HG02759 (cell line): ENCODE results near the gene PRODH2.
"Not testable (repeated sequence)": the region's sequence is repeated elsewhere in the genome, so short reads cannot be mapped to it uniquely, and the experiment has no call there.

ENCODE experiments used
- ATAC-seq: cut with Tn5 transposase; IDR thresholded peaks from one replicate; pipeline ENCODE4 v1.9.1; 2021; ENCODE audit warnings: mild to moderate bottlenecking, moderate library complexity; ENCODE audit not compliant: unreplicated experiment

PRODH2 gene

GRCh38 chr19:35844482-35845214, 32.0 kb upstream of the PRODH2 start:
- no peak for ATAC-seq

- no peak for ATAC-seq
Observed at GRCh38 chr19:35843676-35844481, 31.2 kb upstream of the PRODH2 start.

- ATAC-seq, result no peak
Observed at GRCh38 chr19:35842666-35843272, 30.1 kb upstream of the PRODH2 start.

GRCh38 chr19:35841961-35842595, 29.4 kb upstream of the PRODH2 start:
- no peak for ATAC-seq

GRCh38 chr19:35836096-35836495, 23.5 kb upstream of the PRODH2 start:
- not testable (repeated sequence) for ATAC-seq

GRCh38 chr19:35833972-35834371, 21.3 kb upstream of the PRODH2 start:
- ATAC-seq, result no peak

GRCh38 chr19:35832054-35832453, 19.4 kb upstream of the PRODH2 start:
- no peak for ATAC-seq

GRCh38 chr19:35830986-35831385, 18.3 kb upstream of the PRODH2 start:
- ATAC-seq, result no peak

GRCh38 chr19:35828692-35829301, 16.2 kb upstream of the PRODH2 start:
- no peak for ATAC-seq

- ATAC-seq, result no peak
Observed at GRCh38 chr19:35824150-35824549, 11.5 kb upstream of the PRODH2 start.

- no peak for ATAC-seq
Observed at GRCh38 chr19:35822579-35822978, 9.9 kb upstream of the PRODH2 start.

- ATAC-seq, result no peak
Observed at GRCh38 chr19:35818445-35818844, 5.8 kb upstream of the PRODH2 start.

- ATAC-seq, result no peak
Observed at GRCh38 chr19:35816846-35817245, 4.2 kb upstream of the PRODH2 start.

- no peak for ATAC-seq
Observed at GRCh38 chr19:35816262-35816661, 3.6 kb upstream of the PRODH2 start.

GRCh38 chr19:35813043-35813890, 622 bp upstream of the PRODH2 start:
- ATAC-seq, result no peak

GRCh38 chr19:35811317-35812219, 1.1 kb downstream of the PRODH2 start:
- ATAC-seq, result no peak

- ATAC-seq, result no peak
Observed at GRCh38 chr19:35807633-35808032, 5.0 kb downstream of the PRODH2 start.

- no peak for ATAC-seq
Observed at GRCh38 chr19:35806597-35806996, 6.0 kb downstream of the PRODH2 start.

GRCh38 chr19:35805526-35806102, 7.0 kb downstream of the PRODH2 start:
- no peak for ATAC-seq
